22Rv1 (cell line): ENCODE data around the gene USP6NL.

Experiments
- CTCF ChIP-seq: fragments of 450-650 bp; IDR thresholded peaks from 2 replicates; pipeline ENCODE4 v1.5.1; 2017; ENCODE audit warnings: mild to moderate bottlenecking
- ZFX ChIP-seq: fragments of 450-650 bp; IDR thresholded peaks from 2 replicates; pipeline ENCODE4 v1.6.1; 2017; ENCODE audit warnings: antibody characterized with exemption, borderline replicate concordance

DNA sequence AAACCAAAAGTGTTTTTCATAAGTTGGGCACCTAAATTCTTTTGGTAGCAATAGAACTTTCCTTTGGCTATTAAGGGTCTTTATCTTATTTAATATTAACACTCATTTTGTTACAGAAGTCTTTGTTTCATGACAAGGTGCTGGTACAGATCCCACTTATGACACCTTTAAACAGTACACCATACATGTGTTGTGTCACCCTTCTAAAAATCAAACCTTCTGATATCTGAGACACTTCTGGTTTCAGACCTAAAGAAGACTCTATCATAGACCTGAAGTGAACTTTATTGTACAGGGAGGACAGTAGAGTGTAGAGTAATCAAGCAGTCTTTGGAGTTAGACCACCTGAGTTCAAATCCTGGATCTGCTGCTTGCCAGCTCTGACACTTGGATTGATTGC is 5.8 kb upstream of the USP6NL start:
- TF ChIP-seq CTCF (no peak), ZFX (no peak)
